ENCODE data around the gene SUCNR1.

Gene SUCNR1

GRCh38 chr3:151916781-151917180 lies 43.3 kb downstream of the SUCNR1 start:
- FAIRE-seq (no peak), DNase-seq (ENCODE audit: insufficient read length, low spot score) (no peak)
- TF ChIP-seq CTCF (IDR thresholded peaks at IDR 0.05; ENCODE audit: insufficient read depth, missing control alignments): no peak

- peak; percentile 74 for TF ChIP-seq CTCF (IDR thresholded peaks at IDR 0.05; ENCODE audit: insufficient read depth, missing control alignments)
- no peak for DNase-seq (ENCODE audit: insufficient read length, low spot score)
- FAIRE-seq: no peak
Measured at GRCh38 chr3:151918253-151919029, 45.0 kb downstream of the SUCNR1 start.

- TF ChIP-seq CTCF (IDR thresholded peaks at IDR 0.05; ENCODE audit: insufficient read depth, missing control alignments): no peak
- no peak for FAIRE-seq
- DNase-seq (ENCODE audit: insufficient read length, low spot score): no peak
Measured at GRCh38 chr3:151919030-151919328, 45.5 kb downstream of the SUCNR1 start.

DNA sequence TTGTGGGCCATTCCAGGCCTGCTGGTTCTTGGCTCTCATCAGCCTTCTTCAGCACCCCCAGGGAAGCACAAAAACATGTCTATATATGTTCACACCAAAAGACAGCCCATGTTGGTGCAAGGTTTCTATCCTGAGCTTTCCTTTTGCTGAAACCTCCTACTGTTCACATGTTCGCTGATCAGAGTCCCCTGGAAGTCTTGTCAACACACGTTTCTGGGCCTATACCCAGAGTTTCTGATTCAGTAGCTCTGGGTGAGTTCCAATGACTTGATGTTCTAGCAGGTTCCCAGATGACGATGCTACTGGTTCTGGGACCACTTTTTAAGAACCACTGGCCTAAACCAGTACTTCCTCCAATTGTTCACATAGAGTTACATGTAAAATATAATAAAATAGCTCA lies 46.0 kb downstream of the SUCNR1 start:
- DNase-seq (ENCODE audit: insufficient read length, low spot score): no peak
- TF ChIP-seq CTCF (IDR thresholded peaks at IDR 0.05; ENCODE audit: insufficient read depth, missing control alignments): no peak
- FAIRE-seq: no peak

DNA sequence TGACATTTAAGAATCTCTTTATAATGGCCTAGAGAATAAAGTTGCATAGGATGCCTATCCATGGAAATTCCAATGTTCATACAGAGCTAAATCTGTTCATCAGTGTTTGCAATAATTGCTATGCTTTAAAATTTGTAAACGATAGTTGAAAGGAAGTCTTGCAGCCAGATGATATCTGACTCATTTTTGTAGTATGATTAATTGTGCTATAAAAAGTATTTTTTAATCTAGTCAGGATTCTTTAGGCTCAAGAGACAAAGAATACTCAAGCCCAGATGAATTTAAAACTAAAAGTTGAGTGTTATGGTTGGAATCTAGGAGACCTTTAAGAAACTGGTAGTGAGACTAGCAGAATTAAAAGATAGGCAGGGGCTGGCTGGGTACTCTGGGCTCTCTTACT lies 50.5 kb downstream of the SUCNR1 start:
- DNase-seq (ENCODE audit: insufficient read length, low spot score): no peak
- TF ChIP-seq CTCF (IDR thresholded peaks at IDR 0.05; ENCODE audit: insufficient read depth, missing control alignments): no peak
- no peak for FAIRE-seq

DNA sequence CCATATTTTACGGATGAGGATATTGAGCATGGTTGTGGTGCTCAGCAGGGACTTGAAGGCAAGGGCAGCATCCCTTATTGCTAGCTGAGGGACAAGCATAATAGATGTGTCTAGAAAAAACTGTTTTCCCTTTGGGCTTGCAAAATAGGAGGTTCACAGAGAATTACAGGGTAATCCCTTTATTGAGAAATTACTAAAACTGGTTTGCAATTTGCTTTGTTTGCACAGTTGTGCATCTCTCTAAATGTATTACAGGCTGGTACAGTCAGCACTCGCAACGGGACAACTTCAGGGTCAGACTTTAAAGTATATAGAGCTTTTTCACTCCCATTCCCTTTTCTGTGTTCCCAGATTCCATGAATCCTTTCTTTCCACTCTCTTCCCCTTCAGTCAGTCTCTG lies 51.3 kb downstream of the SUCNR1 start:
- FAIRE-seq (no peak), DNase-seq (ENCODE audit: insufficient read length, low spot score) (no peak)
- TF ChIP-seq CTCF (IDR thresholded peaks at IDR 0.05; ENCODE audit: insufficient read depth, missing control alignments): no peak

- no peak for DNase-seq (ENCODE audit: insufficient read length, low spot score)
- no peak for TF ChIP-seq CTCF (IDR thresholded peaks at IDR 0.05; ENCODE audit: insufficient read depth, missing control alignments)
- FAIRE-seq: no peak
Measured at GRCh38 chr3:151925419-151925818, 52.0 kb downstream of the SUCNR1 start.

All from D721Med (cell line).